ENCODE data around the gene OR1J1. TPM values are rescaled to one million over a fixed set of nuclear protein-coding genes. Genes with fewer than 3 reads are reported as not detected.

Gene OR1J1, protein sequence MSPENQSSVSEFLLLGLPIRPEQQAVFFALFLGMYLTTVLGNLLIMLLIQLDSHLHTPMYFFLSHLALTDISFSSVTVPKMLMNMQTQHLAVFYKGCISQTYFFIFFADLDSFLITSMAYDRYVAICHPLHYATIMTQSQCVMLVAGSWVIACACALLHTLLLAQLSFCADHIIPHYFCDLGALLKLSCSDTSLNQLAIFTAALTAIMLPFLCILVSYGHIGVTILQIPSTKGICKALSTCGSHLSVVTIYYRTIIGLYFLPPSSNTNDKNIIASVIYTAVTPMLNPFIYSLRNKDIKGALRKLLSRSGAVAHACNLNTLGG
- total RNA-seq (not detected), polyA plus RNA-seq (not detected)
- long read RNA-seq, donor 1, result 0 reads
- long read RNA-seq, donor 2, result 0 reads
- long read RNA-seq, donor 3, result 0 reads
- long read RNA-seq, donor 4, result 0 reads
- long read RNA-seq, donor 5, result 0 reads

DNA sequence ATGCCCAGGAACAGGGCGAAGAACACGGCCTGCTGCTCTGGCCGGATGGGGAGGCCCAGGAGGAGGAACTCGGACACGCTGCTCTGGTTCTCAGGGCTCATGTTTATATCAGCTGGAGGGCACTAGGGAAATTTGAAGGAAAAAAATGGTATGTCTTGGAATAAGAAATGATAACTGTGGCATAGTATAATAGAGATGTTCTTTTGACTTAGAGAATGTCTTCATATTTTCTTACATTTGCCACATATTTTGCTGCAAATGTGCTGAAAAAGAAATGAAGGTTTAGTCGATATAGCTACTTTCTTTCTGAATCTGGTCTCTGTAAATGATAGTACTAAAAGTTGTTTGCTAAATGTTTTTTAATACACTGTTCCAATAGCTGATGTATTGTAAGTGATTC is at the start of gene OR1J1:
Gene OR1J1, minus strand, starts transcription at position 101 of the 400 bp plus-strand sequence. Its CDS starts 0 bp downstream, at position 101.
- H3K4me1 ChIP-seq (ENCODE audit: control insufficient read depth in 5 of 5, insufficient read depth in 5 of 5, low read length in 5 of 5), result no peaks in the 10 kb centered on the region
- no peak within 1 kb of the TSS for H3K4me3 ChIP-seq
- ATAC-seq (ENCODE audit: insufficient read depth, low FRiP score), result no peak
- DNase-seq, result no peak
- TF ChIP-seq, protein P1, sequence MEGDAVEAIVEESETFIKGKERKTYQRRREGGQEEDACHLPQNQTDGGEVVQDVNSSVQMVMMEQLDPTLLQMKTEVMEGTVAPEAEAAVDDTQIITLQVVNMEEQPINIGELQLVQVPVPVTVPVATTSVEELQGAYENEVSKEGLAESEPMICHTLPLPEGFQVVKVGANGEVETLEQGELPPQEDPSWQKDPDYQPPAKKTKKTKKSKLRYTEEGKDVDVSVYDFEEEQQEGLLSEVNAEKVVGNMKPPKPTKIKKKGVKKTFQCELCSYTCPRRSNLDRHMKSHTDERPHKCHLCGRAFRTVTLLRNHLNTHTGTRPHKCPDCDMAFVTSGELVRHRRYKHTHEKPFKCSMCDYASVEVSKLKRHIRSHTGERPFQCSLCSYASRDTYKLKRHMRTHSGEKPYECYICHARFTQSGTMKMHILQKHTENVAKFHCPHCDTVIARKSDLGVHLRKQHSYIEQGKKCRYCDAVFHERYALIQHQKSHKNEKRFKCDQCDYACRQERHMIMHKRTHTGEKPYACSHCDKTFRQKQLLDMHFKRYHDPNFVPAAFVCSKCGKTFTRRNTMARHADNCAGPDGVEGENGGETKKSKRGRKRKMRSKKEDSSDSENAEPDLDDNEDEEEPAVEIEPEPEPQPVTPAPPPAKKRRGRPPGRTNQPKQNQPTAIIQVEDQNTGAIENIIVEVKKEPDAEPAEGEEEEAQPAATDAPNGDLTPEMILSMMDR (IDR thresholded peaks at IDR 0.05; ENCODE audit: control extremely low read depth, extremely low read depth), result no peak
- H3K9ac ChIP-seq (ENCODE audit: insufficient read depth in 1 of 2, low read length in 2 of 2), result no peak within 1 kb of the TSS
- 85 to 88% methylated on average over 6 of the region's 6 CpGs for WGBS, 2 donors
- H3K9me3 ChIP-seq (ENCODE audit: control insufficient read depth in 4 of 4, insufficient read depth in 3 of 4, low read length in 3 of 4), result no peaks in the 10 kb centered on the region
- H3K27ac ChIP-seq (ENCODE audit: low read depth in 1 of 2, low read length in 1 of 2), result no peak within 1 kb of the TSS
- H3K36me3 ChIP-seq (ENCODE audit: control insufficient read depth in 4 of 4, insufficient read depth in 4 of 4, low read length in 4 of 4), result no peaks in the 10 kb centered on the region
- peaks cover 0 to 7% (median 0%) of the 10 kb centered on the region in 3 donors for H3K27me3 ChIP-seq (ENCODE audit: control insufficient read depth in 3 of 3, insufficient read depth in 3 of 3, low read length in 2 of 3)

DNA sequence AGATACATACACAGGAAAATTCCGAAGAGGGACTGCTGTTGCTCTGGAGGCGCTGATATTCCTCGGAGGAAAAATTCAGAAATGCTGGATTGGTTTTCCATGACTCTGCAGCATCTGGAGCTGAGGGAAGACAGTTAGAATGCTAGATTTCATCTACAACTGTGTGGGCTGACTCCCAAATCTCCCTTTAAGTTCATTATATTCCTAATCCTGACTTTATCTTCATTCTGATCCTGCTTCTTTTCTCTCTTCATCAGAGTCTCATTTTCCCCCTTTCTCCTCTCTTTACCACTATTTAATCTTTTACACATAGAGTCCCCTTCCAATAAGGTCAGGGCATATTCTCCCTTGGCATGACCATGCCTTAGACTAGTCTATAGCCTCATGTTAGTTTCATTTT is 49.5 kb upstream of the OR1J1 start, which contains the start of gene OR1N1:
Gene OR1N1, minus strand, starts transcription at position 101 of the 400 bp plus-strand sequence. Its CDS starts 0 bp downstream, at position 101.
- TF ChIP-seq, protein P1 (IDR thresholded peaks at IDR 0.05; ENCODE audit: control extremely low read depth, extremely low read depth), result no peak
- Histone ChIP-seq H3K27ac (ENCODE audit: low read depth in 1 of 2, low read length in 1 of 2) (no peak within 1 kb of the TSS), H3K36me3 (ENCODE audit: control insufficient read depth in 4 of 4, insufficient read depth in 4 of 4, low read length in 4 of 4) (no peaks in the 10 kb centered on the region), H3K4me3 (no peak within 1 kb of the TSS), H3K27me3 (ENCODE audit: control insufficient read depth in 3 of 3, insufficient read depth in 3 of 3, low read length in 2 of 3) (no peaks in the 10 kb centered on the region), H3K9me3 (ENCODE audit: control insufficient read depth in 4 of 4, insufficient read depth in 3 of 4, low read length in 3 of 4) (peaks cover 0 to 3% (median 0%) of the 10 kb centered on the region in 4 donors), H3K4me1 (ENCODE audit: control insufficient read depth in 5 of 5, insufficient read depth in 5 of 5, low read length in 5 of 5) (no peaks in the 10 kb centered on the region), H3K9ac (ENCODE audit: insufficient read depth in 1 of 2, low read length in 2 of 2) (no peak within 1 kb of the TSS)
- DNase-seq, result no peak
- WGBS, 2 donors, result 93 to 96% methylated on average over 3 of the region's 3 CpGs
- ATAC-seq (ENCODE audit: insufficient read depth, low FRiP score), result no peak

DNA sequence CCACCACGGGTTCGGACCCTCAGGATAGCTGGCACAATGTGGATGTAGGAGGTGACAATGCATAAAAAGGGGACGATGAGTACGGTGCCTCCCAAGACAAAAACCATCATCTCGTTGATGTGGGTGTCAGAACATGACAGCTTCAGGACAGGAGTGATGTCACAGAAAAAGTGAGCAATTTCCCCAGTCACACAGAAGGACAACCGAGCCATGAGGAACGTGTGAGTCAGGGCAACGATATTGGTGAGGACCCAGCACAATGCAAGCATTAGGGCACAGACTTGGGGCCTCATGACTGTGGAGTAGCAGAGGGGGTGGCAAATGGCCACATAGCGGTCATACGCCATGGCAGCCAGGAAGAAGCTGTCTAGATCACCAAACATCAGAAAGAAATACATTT is 48.9 kb upstream of the OR1J1 start:
- no peak overlapping the region for H3K4me3 ChIP-seq
- H3K4me1 ChIP-seq (ENCODE audit: control insufficient read depth in 5 of 5, insufficient read depth in 5 of 5, low read length in 5 of 5), result no peaks in the 10 kb centered on the region
- H3K36me3 ChIP-seq (ENCODE audit: control insufficient read depth in 4 of 4, insufficient read depth in 4 of 4, low read length in 4 of 4), result no peaks in the 10 kb centered on the region
- H3K9me3 ChIP-seq (ENCODE audit: control insufficient read depth in 4 of 4, insufficient read depth in 3 of 4, low read length in 3 of 4), result peaks cover 0 to 3% (median 0%) of the 10 kb centered on the region in 4 donors
- H3K27ac ChIP-seq (ENCODE audit: low read depth in 1 of 2, low read length in 1 of 2), result no peak overlapping the region
- whole genome bisulfite sequencing, 2 donors, result 83 to 90% methylated on average over 10 of the region's 10 CpGs
- H3K27me3 ChIP-seq (ENCODE audit: control insufficient read depth in 3 of 3, insufficient read depth in 3 of 3, low read length in 2 of 3), result no peaks in the 10 kb centered on the region
- DNase-seq, result no peak
- no peak overlapping the region for H3K9ac ChIP-seq (ENCODE audit: insufficient read depth in 1 of 2, low read length in 2 of 2)
- no peak for ATAC-seq (ENCODE audit: insufficient read depth, low FRiP score)
- TF ChIP-seq, protein P1 (IDR thresholded peaks at IDR 0.05; ENCODE audit: control extremely low read depth, extremely low read depth), result no peak
